Bronchial epithelial cell (primary cell): ENCODE measurements around the gene CALML5. TPM values are rescaled to one million over a fixed set of nuclear protein-coding genes. Genes with fewer than 3 reads are reported as not detected.

Experiments
- DNase-seq: peaks from one replicate; pipeline ENCODE4 v3.0.0-alpha.2; 2010; ENCODE audit warnings: low read depth
- FAIRE-seq: peaks from 2 replicates; lab custom pipeline; 2011; peaks lifted over from hg19 to GRCh38; lab: Jason Lieb, UNC
- H3K27me3 ChIP-seq: 2 replicates; pipeline ENCODE4 v1.5.1; 2011; ENCODE audit warnings: low read length; ENCODE audit not compliant: control insufficient read depth, insufficient read depth
- H3K36me3 ChIP-seq: 2 replicates; pipeline ENCODE4 v1.5.1; 2011; ENCODE audit warnings: low read length; ENCODE audit not compliant: control insufficient read depth, insufficient read depth
- H3K4me3 ChIP-seq: 2 replicates; pipeline ENCODE4 v1.5.1; 2011; ENCODE audit warnings: mild to moderate bottlenecking, low read depth, low read length, control low read depth
- CTCF ChIP-seq: IDR thresholded peaks from 2 replicates; pipeline ENCODE4 v1.5.1; 2011; ENCODE audit warnings: mild to moderate bottlenecking, moderate library complexity, low read length, control low read depth, inconsistent platforms; ENCODE audit not compliant: insufficient read depth, severe bottlenecking
- total RNA-seq: library from RNA; depleted of rRNA; stranded (reverse); fragments of >200 nt; gene quantifications from 2 replicates; pipeline ENCODE4 v1.2.1, GENCODE V29; 2014

Gene CALML5
- total RNA-seq, 1 donor from 2014 or later, result 0.79 TPM

GRCh38 chr10:5493691-5494090 is 5.7 kb downstream of the CALML5 start:
- H3K27me3 ChIP-seq, result no peaks in the 10 kb centered on the region
- no peak for DNase-seq
- H3K36me3 ChIP-seq, result no peaks in the 10 kb centered on the region
- TF ChIP-seq CTCF, result no peak
- H3K4me3 ChIP-seq, result no peak overlapping the region
- no peak for FAIRE-seq

GRCh38 chr10:5492929-5493576 is 6.3 kb downstream of the CALML5 start:
- H3K4me3 ChIP-seq, result no peak overlapping the region
- TF ChIP-seq CTCF, result no peak
- H3K27me3 ChIP-seq, result no peaks in the 10 kb centered on the region
- no peaks in the 10 kb centered on the region for H3K36me3 ChIP-seq
- FAIRE-seq (no peak), DNase-seq (no peak)

- DNase-seq, result no peak
- Histone ChIP-seq H3K27me3 (no peaks in the 10 kb centered on the region), H3K4me3 (no peak overlapping the region), H3K36me3 (no peaks in the 10 kb centered on the region)
- FAIRE-seq, result no peak
- TF ChIP-seq CTCF, result no peak
Observed at GRCh38 chr10:5492322-5492855, 7.0 kb downstream of the CALML5 start.

GRCh38 chr10:5491477-5491876 is 7.9 kb downstream of the CALML5 start:
- H3K27me3 ChIP-seq, result no peaks in the 10 kb centered on the region
- FAIRE-seq, result no peak
- no peaks in the 10 kb centered on the region for H3K36me3 ChIP-seq
- no peak overlapping the region for H3K4me3 ChIP-seq
- no peak for DNase-seq
- no peak for TF ChIP-seq CTCF

- no peak for DNase-seq
- Histone ChIP-seq H3K36me3 (no peaks in the 10 kb centered on the region), H3K4me3 (no peak overlapping the region), H3K27me3 (no peaks in the 10 kb centered on the region)
- TF ChIP-seq CTCF, result no peak
- FAIRE-seq, result no peak
Observed at GRCh38 chr10:5490698-5491464, 8.5 kb downstream of the CALML5 start.
